HEK293T (cell line): ENCODE results near the gene OSBPL8.

Experiments used
- FOXA1 ChIP-seq: fragments of 450-650 bp; IDR thresholded peaks from 2 replicates; pipeline ENCODE4 v1.6.1; 2016; ENCODE audit warnings: mild to moderate bottlenecking
- FOXK2 ChIP-seq: fragments of 450-650 bp; IDR thresholded peaks from 2 replicates; pipeline ENCODE4 v1.6.1; 2016; ENCODE audit warnings: mild to moderate bottlenecking
- SP1 ChIP-seq: fragments of 450-650 bp; IDR thresholded peaks from 2 replicates; pipeline ENCODE4 v1.6.1; 2017
- ZNF384 ChIP-seq: fragments of 450-650 bp; IDR thresholded peaks from 2 replicates; pipeline ENCODE4 v1.6.1; 2016
- TF ChIP-seq, protein P1 (sequence below): fragments of 450-650 bp; IDR thresholded peaks from 2 replicates; pipeline ENCODE4 v1.6.1; 2016

- no peak for TF ChIP-seq SP1
- no peak for TF ChIP-seq ZNF384
- TF ChIP-seq FOXK2, result no peak
- no peak for TF ChIP-seq FOXA1
- TF ChIP-seq, protein P1, sequence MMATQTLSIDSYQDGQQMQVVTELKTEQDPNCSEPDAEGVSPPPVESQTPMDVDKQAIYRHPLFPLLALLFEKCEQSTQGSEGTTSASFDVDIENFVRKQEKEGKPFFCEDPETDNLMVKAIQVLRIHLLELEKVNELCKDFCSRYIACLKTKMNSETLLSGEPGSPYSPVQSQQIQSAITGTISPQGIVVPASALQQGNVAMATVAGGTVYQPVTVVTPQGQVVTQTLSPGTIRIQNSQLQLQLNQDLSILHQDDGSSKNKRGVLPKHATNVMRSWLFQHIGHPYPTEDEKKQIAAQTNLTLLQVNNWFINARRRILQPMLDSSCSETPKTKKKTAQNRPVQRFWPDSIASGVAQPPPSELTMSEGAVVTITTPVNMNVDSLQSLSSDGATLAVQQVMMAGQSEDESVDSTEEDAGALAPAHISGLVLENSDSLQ, result no peak
Measured at GRCh38 chr12:76480796-76481195, 78.8 kb downstream of the OSBPL8 start.
